Measurements from ENCODE around the gene IP6K3.

The IP6K3 gene

DNA sequence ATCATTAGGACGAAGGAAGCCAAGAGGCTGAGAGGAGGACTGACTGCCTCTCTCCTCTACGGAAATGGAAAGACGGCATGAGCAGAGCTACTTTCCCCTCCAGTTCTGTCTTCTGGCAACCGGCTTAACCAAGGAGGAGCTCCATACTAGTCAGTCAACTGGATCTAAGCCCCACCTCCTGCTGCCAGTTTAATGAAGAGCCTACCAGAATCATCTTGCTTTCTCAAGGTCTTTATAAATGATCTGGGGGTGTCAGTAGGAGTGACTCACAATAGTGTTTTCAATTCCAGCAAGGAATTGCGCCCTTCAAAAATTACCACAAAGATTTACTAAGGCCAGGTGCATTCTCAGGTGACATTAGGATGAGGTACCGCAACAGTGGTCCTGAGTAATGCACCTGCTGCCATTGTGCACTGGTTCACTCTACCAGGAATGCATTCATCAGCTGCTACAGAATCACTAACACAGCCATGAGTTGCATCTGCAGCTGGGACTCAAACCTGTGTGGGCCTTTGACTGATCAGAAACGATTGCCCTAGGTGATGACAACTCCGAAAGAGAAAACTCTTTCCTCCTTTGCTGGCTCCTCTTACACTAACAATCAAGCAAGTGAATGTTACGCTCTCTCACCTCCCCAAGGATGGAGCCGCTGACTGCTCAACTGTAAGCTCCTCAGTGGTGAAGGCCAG, 38.0 kb downstream of the IP6K3 start:
- no peak for DNase-seq (ENCODE audit: low spot score)
- H3K27ac ChIP-seq = no peak overlapping the region
- TF ChIP-seq, protein P1, sequence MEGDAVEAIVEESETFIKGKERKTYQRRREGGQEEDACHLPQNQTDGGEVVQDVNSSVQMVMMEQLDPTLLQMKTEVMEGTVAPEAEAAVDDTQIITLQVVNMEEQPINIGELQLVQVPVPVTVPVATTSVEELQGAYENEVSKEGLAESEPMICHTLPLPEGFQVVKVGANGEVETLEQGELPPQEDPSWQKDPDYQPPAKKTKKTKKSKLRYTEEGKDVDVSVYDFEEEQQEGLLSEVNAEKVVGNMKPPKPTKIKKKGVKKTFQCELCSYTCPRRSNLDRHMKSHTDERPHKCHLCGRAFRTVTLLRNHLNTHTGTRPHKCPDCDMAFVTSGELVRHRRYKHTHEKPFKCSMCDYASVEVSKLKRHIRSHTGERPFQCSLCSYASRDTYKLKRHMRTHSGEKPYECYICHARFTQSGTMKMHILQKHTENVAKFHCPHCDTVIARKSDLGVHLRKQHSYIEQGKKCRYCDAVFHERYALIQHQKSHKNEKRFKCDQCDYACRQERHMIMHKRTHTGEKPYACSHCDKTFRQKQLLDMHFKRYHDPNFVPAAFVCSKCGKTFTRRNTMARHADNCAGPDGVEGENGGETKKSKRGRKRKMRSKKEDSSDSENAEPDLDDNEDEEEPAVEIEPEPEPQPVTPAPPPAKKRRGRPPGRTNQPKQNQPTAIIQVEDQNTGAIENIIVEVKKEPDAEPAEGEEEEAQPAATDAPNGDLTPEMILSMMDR (IDR thresholded peaks at IDR 0.05) = no peak
- no peak overlapping the region for H3K4me3 ChIP-seq

DNA sequence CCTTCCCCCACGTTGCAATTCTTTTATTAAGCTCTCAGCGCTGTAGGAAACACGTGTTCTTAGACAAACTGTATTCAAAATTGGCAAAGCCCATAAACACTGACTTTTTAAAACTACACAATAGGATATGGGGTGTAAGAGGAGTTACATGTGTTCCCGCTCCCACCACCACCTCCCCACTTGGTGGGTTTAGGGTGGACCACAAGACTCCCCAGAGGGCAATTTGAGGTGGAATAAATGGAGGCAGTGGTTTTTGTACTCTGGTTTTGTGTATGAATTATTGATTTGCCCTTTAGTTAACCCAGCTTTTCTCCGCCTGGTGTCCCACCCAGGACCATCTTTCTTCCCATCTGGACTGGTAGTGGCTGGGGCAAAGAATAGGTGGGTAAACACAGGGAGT, 38.9 kb downstream of the IP6K3 start:
- DNase-seq (ENCODE audit: low spot score) = no peak
- H3K4me3 ChIP-seq = no peak overlapping the region
- TF ChIP-seq, protein P1 (IDR thresholded peaks at IDR 0.05) = no peak
- no peak overlapping the region for H3K27ac ChIP-seq

DNA sequence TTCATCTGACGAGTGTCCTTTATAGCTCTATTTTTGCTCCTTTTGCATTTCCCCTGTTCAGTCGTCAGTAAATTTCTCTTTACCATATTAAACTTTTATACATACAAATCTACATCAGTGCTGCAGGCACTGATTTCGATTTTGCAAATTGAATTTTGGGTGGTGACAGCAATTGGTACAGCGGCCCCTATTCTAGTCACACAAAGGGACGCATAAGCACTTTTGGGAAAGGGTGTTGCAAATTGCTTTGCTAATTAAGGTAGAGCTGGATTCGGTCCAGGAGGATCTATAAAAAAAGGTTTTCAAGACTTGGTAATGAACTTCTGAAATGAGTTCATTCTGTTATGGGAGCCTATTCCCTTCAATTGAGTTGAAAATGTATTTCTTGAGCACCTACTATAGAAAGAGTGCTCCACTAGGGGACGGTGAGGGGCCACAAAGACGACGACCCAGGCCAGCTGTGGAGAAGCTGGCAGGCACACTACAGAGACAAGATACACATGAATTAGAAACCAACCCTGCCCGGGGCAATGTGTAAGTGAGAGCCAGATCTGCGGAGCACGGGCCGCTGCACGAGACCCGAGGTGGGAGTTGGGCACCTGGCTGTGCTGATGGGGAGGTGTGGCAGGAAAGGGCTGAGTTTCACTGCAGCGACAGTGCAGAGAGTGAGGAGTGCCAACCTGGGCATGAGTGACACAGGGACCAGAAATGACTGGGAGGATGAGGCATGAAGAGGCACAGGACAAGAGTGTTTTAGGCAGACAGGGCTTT, 40.6 kb downstream of the IP6K3 start:
- no peak overlapping the region for H3K27ac ChIP-seq
- no peak for DNase-seq (ENCODE audit: low spot score)
- no peak overlapping the region for H3K4me3 ChIP-seq
- TF ChIP-seq, protein P1 (IDR thresholded peaks at IDR 0.05) = no peak

DNA sequence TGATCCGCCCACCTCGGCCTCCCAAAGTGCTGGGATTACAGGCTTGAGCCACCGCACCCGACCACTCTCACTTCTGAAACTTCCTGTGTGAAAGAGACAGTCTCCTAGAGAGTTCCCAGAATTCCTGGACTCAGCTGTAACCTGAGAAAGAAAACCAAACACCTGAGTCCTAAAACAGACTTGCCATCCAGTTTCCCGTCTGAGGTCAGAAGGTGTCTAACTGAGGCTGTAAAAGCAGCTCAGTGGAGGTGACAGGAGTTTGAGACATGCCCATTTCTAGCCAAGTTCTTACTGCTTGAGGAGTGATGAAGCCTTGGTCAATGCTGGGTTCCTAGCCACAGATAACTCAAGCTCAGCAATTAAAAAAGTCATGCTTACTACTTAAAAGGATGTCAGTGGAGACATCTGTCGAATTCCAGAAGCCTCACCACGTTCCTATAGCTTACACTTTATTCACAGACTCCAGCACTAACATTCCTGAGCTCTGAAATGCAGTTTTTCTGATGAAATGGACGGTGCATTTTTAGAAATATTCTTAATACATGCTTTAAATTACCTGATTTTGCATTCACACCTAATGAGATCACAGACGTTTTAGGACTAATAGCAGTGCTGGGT, 41.3 kb downstream of the IP6K3 start:
- no peak overlapping the region for H3K27ac ChIP-seq
- no peak for DNase-seq (ENCODE audit: low spot score)
- TF ChIP-seq, protein P1 (IDR thresholded peaks at IDR 0.05) = no peak
- no peak overlapping the region for H3K4me3 ChIP-seq

DNA sequence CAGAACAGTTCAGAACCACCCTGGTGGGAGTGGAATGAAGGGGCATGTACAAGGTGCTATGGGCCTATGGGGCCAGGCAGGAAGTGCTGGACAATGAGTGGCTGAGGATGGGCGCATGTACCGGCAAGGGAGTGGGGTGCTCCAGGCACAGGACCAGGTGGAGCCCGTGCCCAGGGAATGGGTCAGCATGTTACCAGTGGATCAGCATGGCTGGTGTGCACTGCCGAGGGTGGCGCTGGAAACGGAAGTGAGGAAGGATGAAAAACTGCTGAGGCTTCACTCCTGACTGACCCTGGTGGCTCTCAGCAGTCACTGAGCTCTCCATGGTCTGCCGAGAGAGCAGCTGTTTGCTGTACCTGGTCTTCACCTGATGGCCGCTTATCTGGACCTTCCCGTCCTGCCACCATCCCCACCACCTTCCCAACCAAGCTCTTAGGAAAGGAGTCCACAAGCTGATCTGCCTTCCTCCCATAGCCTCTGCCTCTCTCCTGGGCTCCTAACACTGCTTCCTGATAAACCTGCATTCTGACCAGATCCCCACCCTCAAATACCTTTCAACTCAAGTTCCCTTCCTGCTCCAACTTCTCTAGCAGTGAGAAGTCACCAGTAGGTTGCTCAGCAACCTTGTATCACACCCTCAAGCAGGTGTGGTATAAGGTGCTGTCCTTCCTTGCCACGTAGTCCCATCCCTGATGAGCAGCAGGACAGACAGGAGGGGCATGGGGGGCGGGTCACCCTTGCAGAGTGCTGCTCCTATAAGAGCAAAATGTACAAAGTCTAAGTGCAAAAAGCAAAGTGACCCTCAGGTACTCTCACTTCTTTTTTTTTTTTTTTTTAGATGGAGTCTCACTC, 42.3 kb downstream of the IP6K3 start:
- Histone ChIP-seq H3K4me3 (no peak overlapping the region), H3K27ac (no peak overlapping the region)
- TF ChIP-seq, protein P1 (IDR thresholded peaks at IDR 0.05) = no peak
- no peak for DNase-seq (ENCODE audit: low spot score)

DNA sequence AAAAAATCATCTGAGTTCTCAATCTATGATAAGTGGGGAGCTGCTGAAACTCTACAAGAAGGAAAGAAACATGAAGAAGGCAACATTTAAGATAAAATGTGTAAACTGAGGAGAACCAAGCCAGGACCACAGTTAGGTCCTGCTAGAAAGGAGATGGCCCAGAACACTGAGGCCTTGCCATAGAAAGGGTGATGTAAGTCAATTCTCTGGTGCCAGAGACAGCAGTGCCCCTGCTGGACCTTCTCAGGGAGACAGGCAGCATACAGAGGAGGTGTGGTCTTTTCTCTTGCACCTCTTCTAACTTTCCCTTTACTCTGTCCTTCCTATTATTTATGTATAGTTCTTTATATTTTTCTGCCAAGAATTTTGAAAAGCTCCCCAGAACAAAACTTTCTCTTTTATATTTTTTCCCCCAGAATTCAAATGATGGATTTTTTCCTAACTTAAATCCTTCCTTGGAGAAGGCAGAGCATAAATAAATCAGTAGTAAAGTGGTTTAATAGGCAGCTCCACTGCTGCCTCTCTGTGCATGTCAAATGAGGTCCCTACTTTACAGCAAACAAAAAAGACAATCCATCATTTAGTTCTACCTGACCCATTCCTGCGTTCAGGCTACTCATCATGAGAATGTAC, 44.2 kb downstream of the IP6K3 start:
- Histone ChIP-seq H3K27ac (no peak overlapping the region), H3K4me3 (no peak overlapping the region)
- TF ChIP-seq, protein P1 (IDR thresholded peaks at IDR 0.05) = no peak
- no peak for DNase-seq (ENCODE audit: low spot score)

All from coronary artery (tissue), 2 donors.